GM21576 (cell line): Measurements from ENCODE around the gene SREBF1.

Experiments used
- ATAC-seq: cut with Tn5 transposase; IDR thresholded peaks from one replicate; pipeline ENCODE4 v1.9.1; 2021; ENCODE audit warnings: mild to moderate bottlenecking, moderate library complexity; ENCODE audit not compliant: unreplicated experiment

SREBF1 gene

DNA sequence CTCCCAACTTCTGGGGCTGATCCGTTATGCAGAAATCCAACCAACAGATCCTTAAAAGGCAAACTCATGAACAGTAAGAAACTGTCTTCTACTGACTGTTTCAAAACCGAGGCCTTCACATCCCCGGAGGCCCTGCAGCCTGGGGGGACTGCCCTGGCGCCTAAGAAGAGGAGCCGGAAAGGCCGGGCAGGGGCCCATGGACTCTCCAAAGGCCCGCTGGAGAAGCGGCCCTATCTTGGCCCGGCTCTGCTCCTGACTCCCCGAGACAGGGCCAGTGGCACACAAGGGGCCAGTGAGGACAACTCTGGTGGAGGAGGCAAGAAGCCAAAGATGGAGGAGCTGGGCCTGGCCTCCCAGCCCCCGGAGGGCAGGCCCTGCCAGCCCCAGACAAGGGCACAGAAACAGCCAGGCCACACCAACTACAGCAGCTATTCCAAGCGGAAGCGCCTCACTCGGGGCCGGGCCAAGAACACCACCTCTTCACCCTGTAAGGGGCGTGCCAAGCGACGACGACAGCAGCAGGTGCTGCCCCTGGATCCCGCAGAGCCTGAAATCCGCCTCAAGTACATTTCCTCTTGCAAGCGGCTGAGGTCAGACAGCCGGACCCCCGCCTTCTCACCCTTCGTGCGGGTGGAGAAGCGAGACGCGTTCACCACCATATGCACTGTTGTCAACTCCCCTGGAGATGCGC lies 39.5 kb downstream of the SREBF1 start:
- ATAC-seq, result no peak

DNA sequence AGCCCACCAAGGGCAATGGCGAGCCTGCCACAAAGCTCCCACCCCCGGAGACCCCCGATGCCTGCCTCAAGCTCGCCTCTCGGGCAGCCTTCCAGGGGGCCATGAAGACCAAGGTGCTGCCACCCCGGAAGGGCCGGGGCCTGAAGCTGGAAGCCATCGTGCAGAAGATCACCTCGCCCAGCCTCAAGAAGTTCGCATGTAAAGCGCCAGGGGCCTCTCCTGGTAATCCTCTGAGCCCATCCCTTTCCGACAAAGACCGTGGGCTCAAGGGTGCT lies 40.1 kb downstream of the SREBF1 start:
- no peak for ATAC-seq

DNA sequence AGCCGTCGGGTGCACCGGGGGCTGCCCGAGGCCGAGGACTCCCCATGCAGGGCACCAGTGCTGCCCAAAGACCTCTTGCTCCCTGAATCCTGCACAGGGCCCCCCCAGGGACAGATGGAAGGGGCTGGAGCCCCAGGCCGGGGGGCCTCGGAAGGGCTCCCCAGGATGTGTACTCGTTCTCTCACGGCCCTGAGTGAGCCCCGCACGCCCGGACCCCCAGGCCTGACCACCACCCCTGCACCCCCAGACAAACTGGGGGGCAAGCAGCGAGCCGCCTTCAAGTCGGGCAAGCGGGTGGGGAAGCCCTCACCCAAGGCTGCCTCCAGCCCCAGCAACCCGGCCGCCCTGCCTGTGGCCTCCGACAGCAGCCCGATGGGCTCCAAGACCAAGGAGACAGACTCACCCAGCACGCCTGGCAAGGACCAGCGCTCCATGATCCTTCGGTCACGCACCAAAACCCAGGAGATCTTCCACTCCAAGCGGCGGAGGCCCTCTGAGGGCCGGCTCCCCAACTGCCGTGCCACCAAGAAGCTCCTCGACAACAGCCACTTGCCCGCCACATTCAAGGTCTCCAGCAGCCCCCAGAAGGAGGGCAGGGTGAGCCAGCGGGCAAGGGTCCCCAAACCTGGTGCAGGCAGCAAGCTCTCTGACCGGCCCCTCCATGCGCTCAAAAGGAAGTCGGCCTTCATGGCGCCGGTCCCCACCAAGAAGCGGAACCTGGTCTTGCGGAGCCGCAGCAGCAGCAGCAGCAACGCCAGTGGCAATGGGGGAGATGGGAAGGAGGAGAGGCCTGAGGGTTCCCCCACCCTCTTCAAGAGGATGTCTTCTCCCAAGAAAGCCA lies 40.6 kb downstream of the SREBF1 start:
- ATAC-seq, result no peak

DNA sequence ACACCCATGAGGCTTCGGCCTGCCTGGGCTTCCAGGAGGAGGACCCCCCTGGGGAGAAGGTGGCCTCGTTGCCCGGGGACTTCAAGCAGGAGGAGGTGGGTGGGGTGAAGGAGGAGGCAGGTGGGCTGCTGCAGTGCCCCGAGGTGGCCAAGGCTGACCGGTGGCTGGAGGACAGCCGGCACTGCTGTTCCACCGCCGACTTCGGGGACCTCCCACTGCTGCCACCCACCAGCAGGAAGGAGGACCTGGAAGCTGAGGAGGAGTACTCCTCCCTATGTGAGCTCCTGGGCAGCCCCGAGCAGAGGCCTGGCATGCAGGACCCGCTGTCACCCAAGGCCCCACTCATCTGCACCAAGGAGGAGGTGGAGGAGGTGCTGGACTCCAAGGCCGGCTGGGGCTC lies 41.5 kb downstream of the SREBF1 start:
- no peak for ATAC-seq

DNA sequence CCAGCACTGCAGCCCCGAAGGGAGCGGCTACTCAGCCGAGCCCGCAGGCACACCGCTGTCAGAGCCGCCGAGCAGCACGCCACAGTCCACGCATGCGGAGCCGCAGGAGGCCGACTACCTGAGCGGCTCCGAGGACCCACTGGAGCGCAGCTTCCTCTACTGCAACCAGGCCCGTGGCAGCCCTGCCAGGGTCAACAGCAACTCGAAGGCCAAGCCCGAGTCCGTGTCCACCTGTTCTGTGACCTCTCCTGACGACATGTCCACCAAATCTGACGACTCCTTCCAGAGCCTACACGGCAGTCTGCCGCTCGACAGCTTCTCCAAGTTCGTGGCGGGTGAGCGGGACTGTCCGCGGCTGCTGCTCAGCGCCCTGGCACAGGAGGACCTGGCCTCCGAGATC lies 42.4 kb downstream of the SREBF1 start:
- no peak for ATAC-seq

DNA sequence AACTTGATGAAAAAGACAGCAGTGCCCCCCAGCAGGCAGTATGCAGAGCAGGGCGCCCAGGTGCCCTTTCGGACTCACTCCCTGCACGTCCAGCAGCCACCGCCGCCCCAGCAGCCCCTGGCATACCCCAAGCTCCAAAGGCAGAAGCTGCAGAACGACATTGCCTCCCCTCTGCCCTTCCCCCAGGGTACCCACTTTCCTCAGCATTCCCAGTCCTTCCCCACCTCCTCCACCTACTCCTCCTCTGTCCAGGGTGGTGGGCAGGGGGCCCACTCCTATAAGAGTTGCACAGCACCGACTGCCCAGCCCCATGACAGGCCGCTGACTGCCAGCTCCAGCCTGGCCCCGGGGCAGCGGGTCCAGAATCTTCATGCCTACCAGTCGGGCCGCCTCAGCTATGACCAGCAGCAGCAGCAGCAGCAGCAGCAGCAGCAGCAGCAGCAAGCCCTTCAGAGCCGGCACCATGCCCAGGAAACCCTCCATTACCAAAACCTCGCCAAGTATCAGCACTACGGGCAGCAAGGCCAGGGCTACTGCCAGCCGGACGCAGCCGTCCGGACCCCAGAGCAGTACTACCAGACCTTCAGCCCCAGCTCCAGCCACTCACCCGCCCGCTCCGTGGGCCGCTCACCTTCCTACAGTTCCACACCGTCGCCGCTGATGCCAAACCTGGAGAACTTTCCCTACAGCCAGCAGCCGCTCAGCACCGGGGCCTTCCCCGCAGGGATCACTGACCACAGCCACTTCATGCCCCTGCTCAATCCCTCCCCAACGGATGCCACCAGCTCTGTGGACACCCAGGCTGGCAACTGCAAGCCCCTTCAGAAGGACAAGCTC lies 43.2 kb downstream of the SREBF1 start:
- no peak for ATAC-seq

DNA sequence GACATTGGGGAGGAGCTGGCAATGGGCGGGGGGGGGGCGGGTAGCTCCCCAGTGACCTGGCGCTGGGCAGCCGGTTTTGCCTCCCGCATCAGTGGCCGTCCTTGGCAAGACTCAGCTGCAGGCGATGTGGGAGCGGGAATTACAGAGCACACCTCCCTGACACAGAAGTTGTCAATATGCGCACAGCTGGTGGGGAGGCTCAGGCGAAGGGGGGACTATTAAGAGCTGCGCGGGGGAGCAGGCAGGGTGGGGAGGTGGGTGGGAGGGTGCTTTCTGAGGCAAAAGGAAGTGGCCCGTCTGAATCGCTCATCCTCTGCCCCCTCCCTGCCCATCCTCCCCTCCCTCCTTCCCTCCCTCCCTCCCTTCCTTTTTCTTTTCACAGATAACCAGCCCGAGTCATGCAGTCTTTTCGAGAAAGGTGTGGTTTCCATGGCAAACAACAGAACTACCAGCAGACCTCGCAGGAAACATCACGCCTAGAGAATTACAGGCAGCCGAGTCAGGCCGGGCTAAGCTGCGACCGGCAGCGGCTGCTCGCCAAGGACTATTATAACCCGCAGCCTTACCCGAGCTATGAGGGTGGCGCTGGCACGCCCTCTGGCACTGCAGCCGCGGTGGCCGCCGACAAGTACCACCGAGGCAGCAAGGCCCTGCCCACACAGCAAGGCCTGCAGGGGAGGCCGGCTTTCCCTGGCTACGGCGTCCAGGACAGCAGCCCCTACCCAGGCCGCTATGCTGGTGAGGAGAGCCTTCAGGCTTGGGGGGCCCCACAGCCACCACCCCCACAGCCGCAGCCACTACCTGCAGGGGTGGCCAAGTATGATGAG lies 44.0 kb downstream of the SREBF1 start:
- ATAC-seq, result no peak

DNA sequence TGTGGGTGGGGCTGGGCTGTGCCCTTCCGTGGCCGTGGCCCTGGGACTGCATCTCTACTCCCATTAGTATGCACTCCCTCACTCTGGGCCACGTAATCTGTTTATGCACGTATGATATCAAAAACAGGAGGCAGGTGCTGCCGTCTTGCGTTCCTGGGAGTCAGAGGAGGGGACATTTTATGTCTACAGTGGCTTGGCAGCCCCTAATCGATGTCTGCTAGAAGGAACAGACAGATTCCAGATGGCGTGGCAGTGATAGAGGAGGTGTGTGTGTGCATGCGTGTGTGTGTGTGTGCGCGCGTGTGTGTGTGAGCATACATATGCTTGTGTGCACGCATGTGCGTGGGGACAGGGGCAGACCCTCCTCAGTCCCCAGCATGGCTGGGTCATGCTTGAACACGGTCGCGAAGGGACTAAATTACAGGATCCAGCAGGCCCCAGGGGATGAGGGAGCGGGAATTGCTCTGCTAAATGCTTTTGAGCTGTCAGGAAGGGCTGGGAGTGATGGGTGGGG lies 44.7 kb downstream of the SREBF1 start:
- no peak for ATAC-seq

DNA sequence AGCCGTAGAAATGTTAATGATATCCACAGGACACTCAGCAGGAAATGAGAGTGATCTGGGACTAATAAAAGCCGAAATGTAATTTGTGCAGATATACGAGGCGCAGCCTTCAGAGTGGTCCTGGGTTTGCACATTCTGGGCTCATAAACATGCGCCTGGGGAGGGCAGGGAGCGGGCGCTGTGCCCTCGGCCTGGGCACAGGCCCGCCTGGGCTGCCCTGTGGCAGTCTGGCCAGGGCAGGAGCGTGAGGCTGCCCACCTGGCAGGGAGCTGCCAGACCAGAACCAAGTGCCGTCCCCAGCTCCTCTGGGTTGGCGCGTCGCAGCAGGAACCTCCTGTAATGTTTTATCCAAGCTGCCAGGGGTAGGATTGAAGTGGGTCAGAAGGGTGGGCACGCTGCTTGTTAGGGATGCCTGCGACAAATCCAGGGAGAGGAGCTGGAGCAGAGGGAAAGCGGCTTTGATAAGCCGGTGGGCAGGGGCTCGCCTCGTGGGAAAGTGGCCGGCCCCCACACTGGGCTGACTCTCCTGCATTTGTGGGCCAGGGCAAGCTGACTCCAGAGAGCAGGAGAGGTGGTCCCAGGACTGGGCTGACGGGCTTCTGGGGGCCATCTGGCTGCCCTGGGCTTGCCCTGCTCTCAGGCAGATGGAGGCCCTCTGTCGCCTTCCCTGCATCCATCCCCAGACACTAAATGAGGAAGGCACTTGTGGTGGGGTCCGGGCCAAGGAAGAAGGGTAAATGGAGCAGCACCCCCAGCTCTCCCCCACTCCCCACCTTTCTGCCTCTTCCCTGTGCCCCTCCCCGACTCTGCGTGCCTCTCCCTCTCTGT lies 45.9 kb downstream of the SREBF1 start:
- no peak for ATAC-seq

DNA sequence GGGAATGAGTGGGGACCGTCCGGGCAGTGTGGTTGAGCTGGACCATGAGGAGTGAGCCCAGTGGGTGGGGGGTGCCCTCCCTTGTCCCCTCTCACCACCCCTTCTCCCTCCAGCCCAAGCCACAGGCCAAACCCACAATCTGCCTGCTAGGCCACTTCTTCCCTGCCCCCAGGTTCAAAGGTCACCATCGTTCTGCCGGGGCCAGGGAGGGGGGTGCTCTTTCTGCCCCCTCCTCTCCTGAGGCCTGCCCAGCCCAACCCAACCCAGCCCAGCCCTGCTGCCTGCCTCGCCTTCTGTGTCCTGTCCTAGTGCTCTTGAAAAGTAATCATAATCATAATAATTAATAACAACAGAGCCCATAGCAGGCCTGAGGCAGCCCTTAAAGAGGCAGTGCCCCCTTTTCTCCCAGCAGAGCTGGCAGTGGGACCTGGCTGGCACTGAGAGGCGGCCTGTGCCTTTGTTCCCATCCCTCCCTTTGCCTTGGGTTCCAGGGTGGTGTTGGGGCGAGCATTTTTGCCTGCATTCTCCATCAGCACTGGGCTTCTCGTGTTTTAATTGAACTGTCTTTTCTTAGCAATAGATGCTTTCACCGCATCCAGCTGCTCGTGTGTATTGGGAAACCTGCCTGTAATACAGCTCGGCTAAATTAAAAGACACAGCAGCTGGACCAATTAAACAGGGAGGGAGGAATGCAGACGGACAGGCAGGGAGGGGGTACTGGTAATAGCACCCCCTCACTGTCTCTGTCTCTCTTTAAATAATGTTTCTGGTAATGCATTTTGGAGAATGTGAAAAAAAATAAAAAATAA lies 46.8 kb downstream of the SREBF1 start:
- no peak for ATAC-seq

DNA sequence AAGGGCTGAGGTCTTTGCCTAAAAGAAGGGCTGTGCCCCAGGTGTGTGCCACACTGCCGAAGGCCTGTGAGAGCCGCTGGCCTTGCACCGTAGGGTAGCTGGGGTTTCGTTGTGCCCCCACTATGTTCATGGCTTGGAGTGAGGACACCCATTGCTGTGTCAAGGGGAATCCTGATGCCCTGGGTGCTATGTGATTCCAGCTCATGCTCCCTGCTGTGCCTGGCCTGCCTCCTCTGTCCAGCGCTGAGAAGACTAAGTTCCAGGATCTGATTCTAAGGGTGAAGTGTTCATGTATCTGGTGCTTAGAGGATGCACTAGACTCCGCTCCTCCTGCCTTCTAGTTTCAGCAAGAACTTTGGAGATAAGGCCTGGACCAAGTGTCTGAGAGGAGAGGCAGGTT lies 47.4 kb downstream of the SREBF1 start:
- ATAC-seq, result no peak

DNA sequence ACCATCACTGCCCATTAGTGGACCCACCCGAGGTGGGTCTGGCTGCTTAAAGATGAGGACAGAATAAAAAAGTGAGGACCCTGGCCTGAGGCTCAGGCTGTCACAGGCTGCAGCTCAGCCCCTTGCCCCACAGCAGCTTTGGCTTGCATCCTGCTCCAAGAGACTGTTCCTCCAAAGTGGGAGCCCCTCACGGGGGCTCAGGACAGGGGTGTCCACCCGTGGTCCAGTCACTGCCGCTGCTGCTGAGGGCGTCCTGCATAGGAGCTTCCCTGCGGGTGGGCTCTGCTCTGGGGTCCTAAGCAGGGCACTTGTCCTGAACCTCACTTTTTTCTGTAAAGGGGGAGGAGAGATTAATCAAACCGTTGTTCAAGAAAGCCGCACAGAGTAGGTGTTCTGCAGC lies 47.8 kb downstream of the SREBF1 start:
- no peak for ATAC-seq

DNA sequence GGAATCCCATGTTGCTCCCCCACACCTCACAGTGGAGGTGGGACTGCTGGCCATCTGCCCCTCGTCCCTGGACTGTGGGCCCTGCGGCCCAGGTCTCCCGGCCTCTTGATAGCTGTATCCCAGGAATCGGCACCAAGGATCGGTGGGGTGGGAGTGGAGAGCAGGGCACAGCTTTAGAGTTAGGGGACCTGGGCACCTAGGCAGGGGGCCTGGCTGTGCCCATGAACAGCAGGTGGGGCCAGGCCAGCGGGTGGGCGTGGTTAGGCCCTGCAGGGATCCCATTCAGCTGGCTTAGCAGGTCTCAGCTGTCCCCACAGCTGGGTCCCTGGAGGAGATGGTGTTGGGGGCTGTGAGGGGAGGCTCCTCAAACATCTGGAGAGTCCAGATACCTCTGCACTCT lies 49.2 kb downstream of the SREBF1 start:
- no peak for ATAC-seq

DNA sequence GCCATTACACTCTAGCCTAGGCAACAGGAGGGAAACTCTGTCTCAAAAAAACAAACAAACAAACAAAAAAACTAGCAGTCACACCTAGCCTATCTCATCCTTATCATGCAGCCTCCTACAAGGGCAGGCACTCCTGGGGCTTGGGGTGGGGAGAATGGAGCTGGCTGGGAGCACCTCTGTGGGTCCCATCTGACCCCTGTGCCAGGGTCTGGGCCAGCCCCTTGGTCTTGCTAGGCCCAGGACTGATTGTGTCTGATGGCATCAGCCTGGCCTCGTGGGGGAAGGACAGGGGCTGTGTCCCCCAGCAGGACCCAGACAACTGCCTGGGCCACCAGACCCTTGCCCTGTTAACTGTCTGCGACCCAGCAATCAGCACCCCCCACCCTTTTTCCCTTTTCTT lies 49.8 kb downstream of the SREBF1 start:
- ATAC-seq, result no peak

DNA sequence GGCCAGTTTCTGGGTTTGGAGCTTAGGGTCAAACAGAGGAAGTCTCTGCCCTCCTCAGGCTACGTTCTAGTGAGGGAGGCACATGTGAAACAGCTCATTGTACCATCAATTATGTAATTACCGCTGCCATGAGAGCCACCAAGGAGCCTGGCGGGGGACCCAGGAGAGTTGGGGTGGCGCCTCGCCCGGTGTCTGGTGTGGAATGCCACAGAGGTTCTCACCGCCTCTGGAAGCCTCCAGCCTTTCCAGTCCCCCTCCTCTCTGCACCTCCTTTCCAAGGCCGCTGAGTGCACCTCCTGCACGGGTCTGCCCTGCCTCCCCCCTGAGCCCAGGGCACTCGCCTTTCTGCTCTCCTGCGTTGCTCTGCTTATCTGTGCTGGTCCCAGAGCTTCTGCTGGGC lies 51.4 kb downstream of the SREBF1 start:
- ATAC-seq, result no peak

DNA sequence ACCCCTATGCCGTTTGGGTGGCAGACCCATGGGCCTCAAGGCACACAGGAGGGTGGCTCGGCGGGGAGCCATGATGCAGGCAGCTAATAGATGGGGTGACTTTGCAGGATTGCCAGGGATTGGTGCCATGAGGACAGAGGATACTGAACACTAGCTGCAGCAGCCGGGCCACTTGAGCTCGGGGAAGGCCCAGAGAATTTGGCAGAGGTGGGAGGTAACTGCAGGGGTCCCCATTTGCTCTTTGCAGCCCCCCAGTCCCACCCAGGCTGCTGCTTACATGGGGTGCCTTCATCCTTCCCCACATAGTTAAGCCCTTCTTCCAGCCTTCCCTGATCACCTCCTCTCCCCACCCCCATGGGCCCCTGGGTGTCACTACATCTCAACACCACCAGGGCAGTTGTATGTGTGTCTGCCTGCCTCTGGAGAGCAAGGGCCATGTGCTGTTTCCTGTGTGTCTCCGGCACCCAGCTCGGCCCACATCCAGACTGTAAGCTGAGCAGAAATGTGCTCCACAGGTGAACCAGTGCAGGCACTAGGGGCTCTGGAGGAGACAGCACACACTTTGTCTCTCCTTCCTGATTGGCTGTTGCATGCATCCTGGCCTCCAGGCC lies 52.0 kb downstream of the SREBF1 start:
- no peak for ATAC-seq

DNA sequence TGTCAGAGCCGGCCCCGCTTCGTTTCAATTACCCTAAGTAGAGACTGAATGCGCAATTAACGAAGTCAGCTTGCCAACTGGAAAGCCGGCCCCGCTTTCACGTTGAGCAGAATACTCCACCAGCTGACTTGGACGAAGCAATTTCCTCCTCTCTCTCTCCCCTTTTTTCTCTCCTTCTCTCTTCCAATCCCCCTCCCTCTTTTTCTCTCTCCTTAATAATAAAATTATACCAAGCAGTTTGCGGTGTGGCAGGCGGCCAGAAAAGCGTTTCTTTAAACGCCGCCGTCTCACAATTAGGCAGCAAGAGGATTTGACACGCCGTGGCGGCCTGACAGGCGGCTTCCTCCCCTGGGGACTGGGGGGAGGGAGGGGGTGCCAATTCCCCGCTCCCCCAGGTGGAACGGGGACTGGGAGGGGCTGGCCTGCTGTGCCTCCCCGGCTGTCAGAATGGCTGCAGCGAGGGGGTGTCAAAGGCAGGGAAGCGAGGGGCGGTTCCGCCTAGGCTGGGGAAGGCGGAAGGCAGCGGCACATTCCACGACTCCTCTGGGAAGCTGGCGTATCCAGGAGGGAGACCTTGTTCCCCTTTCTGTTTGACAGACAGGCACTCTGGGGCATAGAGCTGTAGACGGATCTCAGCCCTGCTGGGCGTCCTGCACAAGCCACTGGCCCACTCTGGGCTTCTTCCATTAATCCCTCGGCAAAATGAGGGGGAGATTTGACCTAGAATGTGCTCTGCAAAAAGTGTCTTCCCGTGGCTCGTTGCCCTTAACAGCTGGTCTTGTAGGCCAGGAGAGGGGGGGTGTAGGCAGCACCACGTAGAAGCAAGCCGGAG lies 52.7 kb downstream of the SREBF1 start:
- no peak for ATAC-seq
